ENCODE data around the gene MB21D2. TPM values are rescaled to one million over a fixed set of nuclear protein-coding genes. Genes with fewer than 3 reads are reported as not detected.
A peak's percentile ranks its signal among the peaks of the same experiment; 100 is the strongest.

MB21D2 gene
- total RNA-seq, 6 donors from 2014 or later: 4.6 to 8.0 (median 5.3) TPM

DNA sequence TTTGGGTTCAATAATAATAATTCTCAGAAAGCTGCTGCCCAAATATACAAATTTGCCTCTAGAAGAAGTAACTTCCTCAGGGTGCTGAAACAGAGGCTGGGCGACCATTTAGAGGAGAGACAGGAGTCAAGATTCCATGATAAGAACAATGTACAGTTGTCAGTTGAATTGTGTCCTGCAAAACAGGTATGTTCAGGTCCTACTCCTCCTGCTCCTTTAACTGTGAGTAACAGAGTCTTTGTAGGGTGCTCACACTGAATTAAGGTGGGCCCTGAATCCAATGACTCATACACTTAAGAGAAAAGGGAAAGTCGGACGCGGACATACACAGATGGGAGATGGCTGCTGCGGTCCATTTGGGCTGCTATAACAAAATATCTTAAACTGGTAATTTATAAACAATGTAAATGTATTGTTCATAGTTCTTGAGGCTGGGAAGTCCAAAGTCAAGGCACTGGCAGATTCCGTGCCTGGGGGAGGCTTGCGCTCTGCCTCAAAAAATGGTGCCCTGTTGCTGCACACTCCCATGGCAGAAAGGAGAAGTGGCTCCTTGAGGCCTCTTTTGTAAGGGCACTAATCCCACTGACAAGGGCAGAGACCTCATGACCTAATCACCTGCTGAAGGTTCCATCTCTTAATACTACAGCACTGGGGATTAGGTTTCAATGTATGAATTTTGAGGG is 55.1 kb downstream of the MB21D2 start:
- peaks cover 0 to 4% (median 0%) of the 10 kb centered on the region in 4 donors for H3K4me1 ChIP-seq
- H3K27me3 ChIP-seq: no peaks in the 10 kb centered on the region
- no peak for ATAC-seq (ENCODE audit: low FRiP score in 2 of 2)
- DNase-seq: no peak
- H3K4me3 ChIP-seq: no peak overlapping the region
- H3K9me3 ChIP-seq: no peaks in the 10 kb centered on the region
- no peak overlapping the region for H3K27ac ChIP-seq
- WGBS, 2 donors: 92 to 100% methylated on average over 7 of the region's 7 CpGs
- TF ChIP-seq POLR2A (IDR thresholded peaks at IDR 0.05) (no peak), POLR2AphosphoS5 (IDR thresholded peaks at IDR 0.05) (no peak), EP300 (IDR thresholded peaks at IDR 0.05) (no peak)
- TF ChIP-seq, protein P1, sequence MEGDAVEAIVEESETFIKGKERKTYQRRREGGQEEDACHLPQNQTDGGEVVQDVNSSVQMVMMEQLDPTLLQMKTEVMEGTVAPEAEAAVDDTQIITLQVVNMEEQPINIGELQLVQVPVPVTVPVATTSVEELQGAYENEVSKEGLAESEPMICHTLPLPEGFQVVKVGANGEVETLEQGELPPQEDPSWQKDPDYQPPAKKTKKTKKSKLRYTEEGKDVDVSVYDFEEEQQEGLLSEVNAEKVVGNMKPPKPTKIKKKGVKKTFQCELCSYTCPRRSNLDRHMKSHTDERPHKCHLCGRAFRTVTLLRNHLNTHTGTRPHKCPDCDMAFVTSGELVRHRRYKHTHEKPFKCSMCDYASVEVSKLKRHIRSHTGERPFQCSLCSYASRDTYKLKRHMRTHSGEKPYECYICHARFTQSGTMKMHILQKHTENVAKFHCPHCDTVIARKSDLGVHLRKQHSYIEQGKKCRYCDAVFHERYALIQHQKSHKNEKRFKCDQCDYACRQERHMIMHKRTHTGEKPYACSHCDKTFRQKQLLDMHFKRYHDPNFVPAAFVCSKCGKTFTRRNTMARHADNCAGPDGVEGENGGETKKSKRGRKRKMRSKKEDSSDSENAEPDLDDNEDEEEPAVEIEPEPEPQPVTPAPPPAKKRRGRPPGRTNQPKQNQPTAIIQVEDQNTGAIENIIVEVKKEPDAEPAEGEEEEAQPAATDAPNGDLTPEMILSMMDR (IDR thresholded peaks at IDR 0.05): no peak
- H3K36me3 ChIP-seq: no peaks in the 10 kb centered on the region

- no peak overlapping the region for H3K4me3 ChIP-seq
- H3K27me3 ChIP-seq: no peaks in the 10 kb centered on the region
- ATAC-seq (ENCODE audit: low FRiP score in 2 of 2) (no peak), DNase-seq (no peak)
- H3K4me1 ChIP-seq: peaks cover 0 to 4% (median 0%) of the 10 kb centered on the region in 4 donors
- H3K36me3 ChIP-seq: no peaks in the 10 kb centered on the region
- no peak for TF ChIP-seq POLR2AphosphoS5 (IDR thresholded peaks at IDR 0.05)
- no peak for TF ChIP-seq POLR2A (IDR thresholded peaks at IDR 0.05)
- TF ChIP-seq, protein P1 (IDR thresholded peaks at IDR 0.05): no peak
- TF ChIP-seq EP300 (IDR thresholded peaks at IDR 0.05): no peak
- no peak overlapping the region for H3K27ac ChIP-seq
- no peaks in the 10 kb centered on the region for H3K9me3 ChIP-seq
- 69 to 88% methylated on average over 2 of the region's 2 CpGs for WGBS, 2 donors
Measured at GRCh38 chr3:192861972-192862371, 55.7 kb downstream of the MB21D2 start.

- H3K27me3 ChIP-seq: no peaks in the 10 kb centered on the region
- 91 to 92% methylated on average over 2 of the region's 2 CpGs for WGBS, 2 donors
- no peak for TF ChIP-seq EP300 (IDR thresholded peaks at IDR 0.05)
- no peak for TF ChIP-seq POLR2A (IDR thresholded peaks at IDR 0.05)
- TF ChIP-seq POLR2AphosphoS5 (IDR thresholded peaks at IDR 0.05): no peak
- TF ChIP-seq, protein P1 (IDR thresholded peaks at IDR 0.05): no peak
- H3K36me3 ChIP-seq: no peaks in the 10 kb centered on the region
- H3K9me3 ChIP-seq: no peaks in the 10 kb centered on the region
- peak in 1 of 2 donors; percentile 18 for DNase-seq
- no peak overlapping the region for H3K4me3 ChIP-seq
- ATAC-seq (ENCODE audit: low FRiP score in 2 of 2): no peak
- no peak overlapping the region for H3K27ac ChIP-seq
- H3K4me1 ChIP-seq: peaks cover 0 to 2% (median 0%) of the 10 kb centered on the region in 4 donors
Measured at GRCh38 chr3:192860454-192860853, 57.2 kb downstream of the MB21D2 start.

DNA sequence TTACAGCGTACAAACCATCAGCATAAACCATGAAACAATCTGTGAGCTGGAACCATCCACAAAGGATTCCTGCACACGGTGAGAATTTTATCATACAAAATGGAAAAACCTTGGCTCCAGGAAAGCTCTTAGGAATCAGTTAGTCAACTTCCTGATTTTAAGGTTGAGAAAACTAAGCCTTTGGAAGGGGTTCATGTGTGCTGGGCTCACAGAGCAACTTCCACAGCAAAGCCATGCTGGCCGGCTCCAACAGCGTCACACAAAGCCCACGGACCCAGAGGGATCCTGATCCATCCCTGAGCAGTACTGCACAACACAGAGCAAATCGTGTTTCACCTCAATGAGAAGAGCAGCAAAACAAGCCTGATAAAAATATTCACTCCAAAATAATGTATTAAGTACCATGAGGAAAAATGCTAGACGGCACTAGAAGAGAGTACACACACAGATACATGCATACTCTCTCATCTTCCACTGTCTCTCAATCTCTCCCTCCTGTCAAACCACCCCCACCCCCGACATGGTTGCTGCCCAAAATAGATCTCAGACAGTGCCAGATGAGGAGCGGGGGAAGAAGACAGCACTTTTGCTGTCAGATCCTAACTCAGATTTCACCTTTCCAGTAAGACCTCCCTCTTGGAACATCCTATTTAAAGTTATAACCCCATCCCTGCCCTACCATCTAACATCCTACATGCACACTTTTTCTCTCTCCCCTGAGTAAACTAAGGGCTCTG is 58.6 kb downstream of the MB21D2 start:
- H3K27ac ChIP-seq: no peak overlapping the region
- H3K4me1 ChIP-seq: no peaks in the 10 kb centered on the region
- H3K9me3 ChIP-seq: no peaks in the 10 kb centered on the region
- WGBS, 2 donors: 75% methylated on average over 9 of the region's 9 CpGs
- no peak for DNase-seq
- TF ChIP-seq, protein P1 (IDR thresholded peaks at IDR 0.05): no peak
- TF ChIP-seq EP300 (IDR thresholded peaks at IDR 0.05) (no peak), POLR2A (IDR thresholded peaks at IDR 0.05) (no peak), POLR2AphosphoS5 (IDR thresholded peaks at IDR 0.05) (no peak)
- H3K36me3 ChIP-seq: no peaks in the 10 kb centered on the region
- H3K27me3 ChIP-seq: no peaks in the 10 kb centered on the region
- ATAC-seq (ENCODE audit: low FRiP score in 2 of 2): no peak
- H3K4me3 ChIP-seq: no peak overlapping the region

Measured in upper lobe of left lung (tissue), 6 donors.